ENCODE measurements around the gene ZNF281.

ZNF281 gene

DNA sequence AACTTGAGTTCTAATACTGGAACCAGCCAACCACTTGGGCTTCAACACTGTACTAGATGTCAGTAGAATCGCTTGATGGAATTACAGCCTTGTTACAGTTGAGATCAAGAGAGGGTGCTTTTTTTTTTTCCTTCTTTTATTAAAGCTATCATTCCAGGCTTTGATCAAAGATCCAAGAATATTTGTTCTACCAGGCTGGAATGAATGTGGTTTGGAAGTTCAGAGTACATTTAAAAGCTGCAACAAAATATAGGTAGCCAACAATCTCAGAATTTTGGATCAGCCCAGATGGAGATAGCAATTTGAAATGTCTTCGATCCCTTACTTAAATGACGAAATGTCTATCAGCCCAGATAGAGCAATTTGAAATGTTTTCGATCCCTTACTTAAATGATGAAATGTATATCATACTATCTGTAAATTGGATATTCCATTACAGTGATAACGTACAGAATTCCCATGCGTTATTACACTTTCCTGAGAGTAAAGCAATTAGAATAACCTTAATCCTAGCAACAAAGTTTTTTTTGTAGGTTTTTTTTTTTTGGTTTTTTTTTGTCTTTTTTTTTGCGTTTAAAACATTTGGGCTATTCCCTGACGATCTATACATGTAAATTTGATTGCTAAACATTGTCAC is 3.6 kb downstream of the ZNF281 start:
- peaks cover 11% of the 10 kb centered on the region for H3F3A ChIP-seq (ENCODE audit: control insufficient read depth, insufficient read depth)
- H3K4me1 ChIP-seq (ENCODE audit: control insufficient read depth, low read length): peaks cover 49% of the 10 kb centered on the region
- H4K20me1 ChIP-seq (ENCODE audit: control insufficient read depth, insufficient read depth, low read depth, low read length): peaks cover 22% of the 10 kb centered on the region; the same call in 1 of the 2 replicates
- H3K9me3 ChIP-seq (ENCODE audit: control insufficient read depth, insufficient read depth, low read length): no peaks in the 10 kb centered on the region
- peak overlapping the region; percentile 10 for H3K4me3 ChIP-seq (ENCODE audit: low read length)
- peaks cover 67% of the 10 kb centered on the region for H3K36me3 ChIP-seq (ENCODE audit: control insufficient read depth, low read length)
- no peaks in the 10 kb centered on the region for H3K9me2 ChIP-seq (replicated peaks; ENCODE audit: control insufficient read depth, low read length)
- no peaks in the 10 kb centered on the region for H3K27me3 ChIP-seq (ENCODE audit: control insufficient read depth, low read length)
- peak overlapping the region; percentile 80 for H3K4me2 ChIP-seq (ENCODE audit: low read length)
- H3K79me2 ChIP-seq (ENCODE audit: control insufficient read depth, low read length): peaks cover 57% of the 10 kb centered on the region
- no peak for TF ChIP-seq EZH2phosphoT487 (IDR thresholded peaks at IDR 0.05; ENCODE audit: borderline replicate concordance, low read length)
- TF ChIP-seq, protein P1, sequence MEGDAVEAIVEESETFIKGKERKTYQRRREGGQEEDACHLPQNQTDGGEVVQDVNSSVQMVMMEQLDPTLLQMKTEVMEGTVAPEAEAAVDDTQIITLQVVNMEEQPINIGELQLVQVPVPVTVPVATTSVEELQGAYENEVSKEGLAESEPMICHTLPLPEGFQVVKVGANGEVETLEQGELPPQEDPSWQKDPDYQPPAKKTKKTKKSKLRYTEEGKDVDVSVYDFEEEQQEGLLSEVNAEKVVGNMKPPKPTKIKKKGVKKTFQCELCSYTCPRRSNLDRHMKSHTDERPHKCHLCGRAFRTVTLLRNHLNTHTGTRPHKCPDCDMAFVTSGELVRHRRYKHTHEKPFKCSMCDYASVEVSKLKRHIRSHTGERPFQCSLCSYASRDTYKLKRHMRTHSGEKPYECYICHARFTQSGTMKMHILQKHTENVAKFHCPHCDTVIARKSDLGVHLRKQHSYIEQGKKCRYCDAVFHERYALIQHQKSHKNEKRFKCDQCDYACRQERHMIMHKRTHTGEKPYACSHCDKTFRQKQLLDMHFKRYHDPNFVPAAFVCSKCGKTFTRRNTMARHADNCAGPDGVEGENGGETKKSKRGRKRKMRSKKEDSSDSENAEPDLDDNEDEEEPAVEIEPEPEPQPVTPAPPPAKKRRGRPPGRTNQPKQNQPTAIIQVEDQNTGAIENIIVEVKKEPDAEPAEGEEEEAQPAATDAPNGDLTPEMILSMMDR (IDR thresholded peaks at IDR 0.05; ENCODE audit: low read depth, low read length, poor library complexity, severe bottlenecking): no peak
- H3K27ac ChIP-seq (ENCODE audit: low read depth, low read length): no peak overlapping the region

DNA sequence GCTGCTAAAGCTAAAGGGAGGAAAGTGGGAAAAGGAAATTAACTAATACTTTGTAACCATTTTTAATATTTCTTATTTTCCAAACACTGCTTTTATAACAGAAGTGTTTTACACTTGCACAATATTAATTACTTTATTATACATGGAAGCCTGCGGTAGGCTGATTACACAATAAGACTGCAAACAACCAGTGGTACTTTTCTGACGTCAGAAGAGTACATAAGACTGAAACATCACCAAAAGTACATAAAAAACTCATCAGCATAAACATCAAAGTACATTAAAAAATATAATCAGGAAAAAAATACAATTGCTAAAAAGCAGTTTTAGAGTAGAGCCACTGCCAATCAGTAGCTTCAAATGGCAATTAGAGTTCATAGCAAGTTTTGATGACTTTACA is 4.6 kb downstream of the ZNF281 start:
- peaks cover 67% of the 10 kb centered on the region for H3K36me3 ChIP-seq (ENCODE audit: control insufficient read depth, low read length)
- H3K9me2 ChIP-seq (replicated peaks; ENCODE audit: control insufficient read depth, low read length): no peaks in the 10 kb centered on the region
- H3K4me1 ChIP-seq (ENCODE audit: control insufficient read depth, low read length): peaks cover 41% of the 10 kb centered on the region
- H3K4me2 ChIP-seq (ENCODE audit: low read length): peak overlapping the region; percentile 80
- H3K27ac ChIP-seq (ENCODE audit: low read depth, low read length): no peak overlapping the region
- no peaks in the 10 kb centered on the region for H3K27me3 ChIP-seq (ENCODE audit: control insufficient read depth, low read length)
- H3K4me3 ChIP-seq (ENCODE audit: low read length): peak overlapping the region; percentile 10
- H4K20me1 ChIP-seq (ENCODE audit: control insufficient read depth, insufficient read depth, low read depth, low read length): peaks cover 22% of the 10 kb centered on the region; the same call in 1 of the 2 replicates
- H3F3A ChIP-seq (ENCODE audit: control insufficient read depth, insufficient read depth): peaks cover 1% of the 10 kb centered on the region
- H3K9me3 ChIP-seq (ENCODE audit: control insufficient read depth, insufficient read depth, low read length): no peaks in the 10 kb centered on the region
- H3K79me2 ChIP-seq (ENCODE audit: control insufficient read depth, low read length): peaks cover 57% of the 10 kb centered on the region
- no peak for TF ChIP-seq EZH2phosphoT487 (IDR thresholded peaks at IDR 0.05; ENCODE audit: borderline replicate concordance, low read length)
- TF ChIP-seq, protein P1 (IDR thresholded peaks at IDR 0.05; ENCODE audit: low read depth, low read length, poor library complexity, severe bottlenecking): no peak

DNA sequence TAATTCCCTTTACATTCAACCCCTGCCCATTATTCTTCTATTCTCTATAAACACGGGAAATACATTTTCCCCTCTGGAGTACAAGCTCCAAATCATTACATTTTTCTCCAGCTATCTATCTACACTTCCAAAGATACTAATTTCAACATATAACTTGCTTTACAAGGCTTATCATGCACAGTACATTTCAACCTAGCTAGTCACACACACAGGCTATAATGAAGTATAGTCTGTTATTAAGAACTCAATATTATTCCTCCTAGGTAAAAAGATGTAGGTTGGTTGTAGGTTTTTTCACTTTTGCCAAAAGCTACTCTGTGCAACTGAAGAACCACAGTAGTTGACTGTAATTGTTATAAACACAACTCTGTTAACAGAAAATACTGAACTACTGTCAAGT is 8.1 kb downstream of the ZNF281 start:
- Histone ChIP-seq H3K4me1 (ENCODE audit: control insufficient read depth, low read length) (peaks cover 17% of the 10 kb centered on the region), H3K9me2 (replicated peaks; ENCODE audit: control insufficient read depth, low read length) (no peaks in the 10 kb centered on the region), H3K79me2 (ENCODE audit: control insufficient read depth, low read length) (peaks cover 26% of the 10 kb centered on the region), H3K4me3 (ENCODE audit: low read length) (no peak overlapping the region), H3K4me2 (ENCODE audit: low read length) (no peak overlapping the region), H3K27me3 (ENCODE audit: control insufficient read depth, low read length) (no peaks in the 10 kb centered on the region), H3K9me3 (ENCODE audit: control insufficient read depth, insufficient read depth, low read length) (no peaks in the 10 kb centered on the region), H3K36me3 (ENCODE audit: control insufficient read depth, low read length) (peaks cover 47% of the 10 kb centered on the region), H4K20me1 (ENCODE audit: control insufficient read depth, insufficient read depth, low read depth, low read length) (no peaks in the 10 kb centered on the region; the same call in 1 of the 2 replicates), H3K27ac (ENCODE audit: low read depth, low read length) (no peak overlapping the region), H3F3A (ENCODE audit: control insufficient read depth, insufficient read depth) (no peaks in the 10 kb centered on the region)
- TF ChIP-seq, protein P1 (IDR thresholded peaks at IDR 0.05; ENCODE audit: low read depth, low read length, poor library complexity, severe bottlenecking): no peak
- no peak for TF ChIP-seq EZH2phosphoT487 (IDR thresholded peaks at IDR 0.05; ENCODE audit: borderline replicate concordance, low read length)
